AG10803 (cell line): ENCODE measurements around the gene TTF2.

Source experiments
- DNase-seq: peaks from one replicate; pipeline ENCODE4 v3.0.0; 2010; ENCODE audit warnings: low read depth
- H3K4me3 ChIP-seq: 2 replicates; pipeline ENCODE4 v1.5.1; 2011; ENCODE audit warnings: mild to moderate bottlenecking, low read length, control low read depth
- TF ChIP-seq, protein P1 (sequence below): conservative IDR thresholded peaks from 2 replicates; pipeline ENCODE4 v1.5.1; 2011; ENCODE audit warnings: mild to moderate bottlenecking, low read length, control low read depth, inconsistent platforms

TTF2 gene

DNA sequence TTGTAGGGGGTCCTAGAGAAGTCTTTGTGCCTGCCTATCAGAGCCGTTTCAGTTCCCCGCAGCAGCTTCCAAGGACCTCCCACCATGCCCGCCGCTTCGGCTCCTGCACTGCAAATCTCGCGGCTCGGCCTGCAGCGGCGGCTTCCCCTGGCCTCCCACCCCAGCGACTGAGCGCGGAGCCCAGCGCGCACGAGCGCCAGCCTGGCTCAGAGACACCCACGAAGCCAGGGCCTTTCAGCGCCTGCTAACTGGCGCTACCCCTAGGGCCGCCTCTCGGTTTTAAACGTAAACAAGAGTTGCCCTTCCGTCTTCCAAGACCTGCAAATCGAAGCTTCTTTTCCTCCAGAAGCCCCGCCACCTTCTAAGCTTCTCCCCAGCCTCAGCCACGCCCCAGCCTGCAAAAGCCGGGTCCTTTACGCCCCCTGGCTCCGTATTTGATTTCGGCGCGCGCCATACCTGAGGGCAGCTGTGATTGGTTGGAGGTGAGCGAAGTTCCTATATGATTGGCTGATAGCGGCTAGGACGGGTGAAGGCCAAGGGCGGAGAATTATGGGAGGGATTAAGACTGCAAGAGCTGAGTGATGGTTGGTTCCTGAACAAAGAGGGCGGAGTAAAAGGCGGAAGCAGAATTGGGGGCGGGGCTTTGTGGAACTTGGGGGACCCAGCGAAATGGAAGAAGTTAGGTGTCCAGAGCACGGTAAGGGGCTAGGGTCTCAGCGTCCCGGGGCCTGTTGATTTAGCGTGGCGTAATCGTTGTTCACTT is at the start of gene TTF2:
TTF2 (plus strand) TSS at position 649 of the 763 bp plus-strand sequence; CDS start at position 670, 21 bp downstream.
- TF ChIP-seq, protein P1, sequence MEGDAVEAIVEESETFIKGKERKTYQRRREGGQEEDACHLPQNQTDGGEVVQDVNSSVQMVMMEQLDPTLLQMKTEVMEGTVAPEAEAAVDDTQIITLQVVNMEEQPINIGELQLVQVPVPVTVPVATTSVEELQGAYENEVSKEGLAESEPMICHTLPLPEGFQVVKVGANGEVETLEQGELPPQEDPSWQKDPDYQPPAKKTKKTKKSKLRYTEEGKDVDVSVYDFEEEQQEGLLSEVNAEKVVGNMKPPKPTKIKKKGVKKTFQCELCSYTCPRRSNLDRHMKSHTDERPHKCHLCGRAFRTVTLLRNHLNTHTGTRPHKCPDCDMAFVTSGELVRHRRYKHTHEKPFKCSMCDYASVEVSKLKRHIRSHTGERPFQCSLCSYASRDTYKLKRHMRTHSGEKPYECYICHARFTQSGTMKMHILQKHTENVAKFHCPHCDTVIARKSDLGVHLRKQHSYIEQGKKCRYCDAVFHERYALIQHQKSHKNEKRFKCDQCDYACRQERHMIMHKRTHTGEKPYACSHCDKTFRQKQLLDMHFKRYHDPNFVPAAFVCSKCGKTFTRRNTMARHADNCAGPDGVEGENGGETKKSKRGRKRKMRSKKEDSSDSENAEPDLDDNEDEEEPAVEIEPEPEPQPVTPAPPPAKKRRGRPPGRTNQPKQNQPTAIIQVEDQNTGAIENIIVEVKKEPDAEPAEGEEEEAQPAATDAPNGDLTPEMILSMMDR = peak; percentile 12; the same call in 1 of the 2 replicates
- H3K4me3 ChIP-seq = peak within 1 kb of the TSS; percentile 88
- peak; percentile 96 for DNase-seq

DNA sequence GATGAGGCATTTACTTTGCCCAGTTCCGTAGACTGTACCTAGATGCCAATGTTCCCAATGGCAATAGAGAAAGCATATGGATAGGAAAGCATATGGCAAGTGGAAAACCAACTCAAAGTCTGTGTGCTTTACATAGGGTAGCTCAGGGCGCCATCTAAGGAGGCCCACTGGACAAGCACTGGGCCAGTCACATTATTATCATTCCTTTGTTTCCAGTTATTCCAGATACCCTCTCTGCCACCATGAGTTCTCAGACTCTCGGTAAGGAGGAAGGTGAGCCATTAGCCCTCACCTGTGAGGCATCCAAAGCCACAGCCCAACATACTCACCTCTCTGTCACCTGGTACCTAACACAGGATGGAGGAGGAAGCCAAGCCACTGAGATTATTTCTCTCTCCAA is 48.8 kb upstream of the TTF2 start:
- DNase-seq = no peak
- TF ChIP-seq, protein P1 = no peak
- no peak overlapping the region for H3K4me3 ChIP-seq

DNA sequence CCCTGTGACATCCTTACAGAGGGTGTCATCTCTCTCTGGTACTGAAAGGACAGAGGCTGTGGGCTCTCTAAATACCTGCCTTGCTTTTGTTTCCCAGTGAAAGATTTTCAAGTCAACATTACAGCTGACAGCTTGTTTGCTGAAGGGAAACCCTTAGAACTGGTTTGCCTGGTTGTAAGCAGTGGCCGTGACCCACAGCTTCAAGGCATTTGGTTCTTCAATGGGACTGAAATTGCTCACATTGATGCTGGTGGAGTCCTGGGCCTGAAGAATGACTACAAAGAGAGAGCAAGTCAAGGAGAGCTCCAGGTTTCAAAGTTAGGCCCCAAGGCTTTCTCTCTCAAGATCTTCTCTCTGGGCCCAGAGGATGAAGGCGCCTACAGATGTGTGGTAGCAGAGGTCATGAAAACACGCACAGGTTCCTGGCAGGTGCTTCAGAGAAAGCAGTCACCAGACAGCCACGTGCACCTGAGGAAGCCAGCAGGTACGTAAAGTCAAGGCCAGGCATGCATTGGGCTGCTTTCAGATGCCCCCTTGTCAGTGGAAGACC is 46.7 kb upstream of the TTF2 start:
- TF ChIP-seq, protein P1 = no peak
- H3K4me3 ChIP-seq = no peak overlapping the region
- DNase-seq = no peak

DNA sequence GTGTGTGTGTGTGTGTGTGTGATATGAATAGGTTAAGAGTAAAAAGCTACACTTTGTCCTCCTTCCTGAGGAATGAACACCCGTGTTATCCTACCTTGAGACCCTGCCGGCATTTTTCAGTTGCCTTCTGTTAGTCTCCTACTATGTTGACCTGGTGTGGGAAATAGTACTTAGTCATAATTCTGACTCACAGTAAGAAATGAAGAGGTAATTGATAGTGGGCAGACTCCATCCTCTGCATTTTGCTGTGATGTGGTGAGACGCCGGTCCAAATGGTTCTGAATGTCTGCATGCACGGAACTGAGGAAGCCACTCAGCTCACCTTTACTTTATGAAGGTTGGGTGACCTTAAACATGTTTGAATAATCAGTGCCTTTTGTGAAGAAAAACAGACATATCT is 45.9 kb upstream of the TTF2 start:
- TF ChIP-seq, protein P1 = no peak
- DNase-seq = no peak

DNA sequence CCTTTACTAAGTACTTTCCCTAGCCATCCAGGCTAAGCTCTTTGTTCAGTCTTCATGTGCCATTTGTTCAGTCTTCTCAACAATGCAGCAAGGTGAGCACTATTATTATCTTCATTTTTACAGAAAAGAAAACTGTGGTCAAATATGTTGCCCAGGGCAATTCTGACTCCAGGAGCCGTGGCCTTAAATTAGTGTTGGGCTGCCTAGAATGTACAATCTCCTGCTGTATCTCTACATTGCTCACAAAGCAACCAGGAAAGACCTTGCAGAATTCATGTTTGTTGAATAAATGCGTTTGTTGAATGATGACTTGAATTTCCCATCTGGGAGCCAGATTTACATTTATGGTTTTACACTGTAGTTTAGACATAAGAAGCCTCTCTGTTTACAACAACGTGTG is 44.4 kb upstream of the TTF2 start:
- H3K4me3 ChIP-seq = no peak overlapping the region
- no peak for DNase-seq
- TF ChIP-seq, protein P1 = no peak

More for the DNA sequence above, 45.9 kb upstream of the TTF2 start:
- no peak overlapping the region for H3K4me3 ChIP-seq

DNA sequence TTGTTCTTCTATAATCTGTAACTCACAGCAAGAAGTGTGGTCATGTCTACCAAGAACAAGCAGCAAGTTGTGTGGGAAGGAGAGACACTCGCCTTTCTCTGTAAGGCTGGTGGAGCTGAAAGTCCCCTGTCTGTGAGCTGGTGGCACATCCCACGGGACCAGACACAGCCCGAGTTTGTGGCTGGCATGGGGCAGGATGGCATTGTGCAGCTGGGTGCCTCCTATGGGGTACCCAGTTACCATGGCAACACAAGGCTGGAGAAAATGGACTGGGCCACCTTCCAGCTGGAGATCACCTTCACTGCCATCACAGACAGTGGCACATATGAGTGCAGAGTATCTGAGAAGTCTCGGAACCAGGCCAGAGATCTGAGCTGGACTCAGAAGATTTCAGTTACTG is 43.1 kb upstream of the TTF2 start:
- DNase-seq = no peak
- no peak overlapping the region for H3K4me3 ChIP-seq
- TF ChIP-seq, protein P1 = no peak

DNA sequence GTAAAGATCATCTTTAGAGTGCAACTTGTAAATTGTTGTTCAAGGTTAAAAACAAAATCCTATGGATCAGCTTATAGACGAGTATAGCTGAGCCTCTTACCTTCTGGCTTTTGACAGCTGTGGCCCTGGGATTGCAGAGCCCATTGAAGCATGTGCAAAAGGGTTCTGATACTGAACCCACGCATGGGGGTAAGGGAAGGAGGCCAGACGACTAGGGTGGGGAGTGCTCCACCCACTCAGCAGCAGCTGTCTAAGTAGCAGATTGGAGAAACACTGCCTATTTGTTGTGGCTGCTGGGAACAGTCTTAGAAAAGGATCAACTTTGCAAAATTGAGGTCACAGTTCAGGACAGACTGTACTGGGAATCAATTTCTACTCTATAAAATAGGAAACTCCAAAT is 42.5 kb upstream of the TTF2 start:
- no peak for DNase-seq

More for the DNA sequence above, 42.5 kb upstream of the TTF2 start:
- H3K4me3 ChIP-seq = no peak overlapping the region
- TF ChIP-seq, protein P1 = no peak
